Activated CD4-positive, alpha-beta T cell treated with anti-CD3 and anti-CD28 coated beads, Interleukin-2, amount 50 U/mL, for 4 hours (primary cell): ENCODE measurements around the gene PDS5A.
"Not testable (repeated sequence)": the region's sequence is repeated elsewhere in the genome, so short reads cannot be mapped to it uniquely, and the experiment has no call there.

Experiments
- DNase-seq, 2 experiments: peaks; one replicate each; pipeline ENCODE4 v3.0.0-alpha.2; 2020

Gene PDS5A

DNA sequence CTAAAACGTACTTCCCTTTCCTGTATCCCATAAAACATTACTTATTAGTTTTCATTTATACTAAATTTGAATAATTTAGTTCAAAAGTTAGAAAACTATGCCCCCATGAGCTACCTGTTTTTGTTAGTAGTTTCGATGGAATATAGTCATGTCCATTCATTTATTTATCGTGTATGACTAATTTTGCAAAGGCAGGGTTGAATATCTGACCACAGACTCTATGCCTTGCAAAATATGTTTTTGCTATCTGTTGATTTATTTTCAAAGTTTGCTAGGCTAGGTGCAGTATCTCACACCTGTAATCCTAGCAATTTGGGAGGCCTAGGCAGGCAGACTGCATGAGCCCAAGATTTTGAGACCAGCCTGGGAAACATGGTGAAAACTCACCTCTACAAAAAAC, 78.4 kb downstream of the PDS5A start:
- no peak for DNase-seq

DNA sequence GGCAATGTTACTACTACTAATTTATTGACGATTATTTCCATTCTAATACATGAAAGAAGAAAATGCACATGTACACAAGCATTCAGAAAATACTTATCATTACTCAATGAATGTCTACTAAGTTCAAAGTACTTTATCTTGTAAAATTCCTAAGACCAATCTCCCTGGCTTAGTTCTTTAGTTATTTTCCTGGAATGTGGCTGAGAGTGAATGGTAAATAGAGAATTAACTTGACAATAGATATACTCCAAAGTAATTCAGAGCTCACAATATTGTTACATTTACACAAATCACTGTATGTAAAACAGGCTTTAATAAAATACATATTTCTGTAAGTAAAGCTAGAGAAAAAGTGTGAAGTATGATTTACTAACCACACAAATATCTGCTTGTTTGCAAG, 79.7 kb downstream of the PDS5A start:
- DNase-seq = no peak

DNA sequence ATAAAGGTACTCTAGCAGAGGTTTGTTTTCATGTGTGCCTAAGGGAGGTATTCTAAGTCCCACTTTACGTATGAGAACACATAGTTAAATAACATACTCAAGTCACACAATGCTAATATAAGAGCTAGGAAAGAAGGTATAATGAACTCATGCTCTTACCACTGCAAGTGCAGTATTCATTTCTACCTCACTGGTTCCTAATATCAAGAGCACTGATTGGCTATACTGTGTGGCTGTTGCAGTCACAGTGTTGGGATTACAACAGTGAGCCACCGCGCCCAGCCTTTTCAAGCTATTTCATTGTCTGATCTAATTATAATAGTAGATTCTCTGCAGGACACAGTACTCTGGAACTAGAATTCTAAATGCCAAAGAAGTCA, 84.0 kb downstream of the PDS5A start:
- DNase-seq = no peak

DNA sequence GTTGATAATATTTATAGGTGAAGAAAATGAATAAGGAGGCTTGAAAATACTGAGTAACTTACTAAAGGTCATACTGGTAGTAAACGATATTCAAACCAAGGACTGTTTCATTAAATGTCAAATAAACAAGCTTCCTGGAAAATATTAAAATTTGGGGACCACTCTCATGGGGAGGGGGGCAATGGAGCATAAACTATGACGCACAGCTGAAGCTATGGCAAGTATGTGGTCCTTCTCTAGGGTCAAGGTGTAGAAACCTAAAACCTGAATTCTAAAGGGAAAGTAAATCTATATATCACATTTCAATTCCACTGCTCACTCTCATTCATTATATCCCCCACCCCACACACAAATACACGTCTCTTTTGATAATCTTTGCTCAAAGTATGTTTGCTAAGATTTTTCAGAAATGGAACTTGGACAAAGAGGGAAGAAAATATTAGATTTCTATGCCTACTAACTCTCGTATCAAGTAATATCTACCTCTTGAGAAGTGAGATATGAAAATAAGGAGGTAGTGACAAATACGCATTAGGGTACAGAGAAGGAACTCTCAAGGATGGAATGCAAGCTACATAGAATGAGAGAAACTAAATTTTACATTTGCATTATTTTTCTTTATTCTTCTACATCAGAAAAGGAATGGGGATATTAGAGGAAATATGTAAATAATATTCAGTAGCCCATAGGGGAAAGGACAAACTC, 84.6 kb downstream of the PDS5A start:
- no peak for DNase-seq

DNA sequence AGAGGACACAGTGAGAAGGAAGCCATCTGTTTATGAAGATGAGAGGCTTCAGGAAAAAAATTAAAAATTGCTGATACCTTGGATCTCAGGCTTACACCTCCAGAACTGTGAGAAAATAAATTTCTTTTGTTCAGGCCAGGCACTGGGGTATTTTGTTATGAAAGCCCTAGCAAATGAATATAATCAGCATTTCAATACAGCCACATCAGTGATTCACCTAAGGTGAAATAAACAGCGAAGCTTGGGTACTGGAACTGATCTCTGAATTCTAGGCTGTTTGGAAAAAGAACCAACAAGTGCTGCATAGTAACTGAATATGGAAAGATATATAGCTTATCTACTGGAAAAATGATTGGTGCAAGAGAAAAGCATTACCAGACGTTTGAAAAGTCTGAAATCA, 88.5 kb downstream of the PDS5A start:
- no peak for DNase-seq

DNA sequence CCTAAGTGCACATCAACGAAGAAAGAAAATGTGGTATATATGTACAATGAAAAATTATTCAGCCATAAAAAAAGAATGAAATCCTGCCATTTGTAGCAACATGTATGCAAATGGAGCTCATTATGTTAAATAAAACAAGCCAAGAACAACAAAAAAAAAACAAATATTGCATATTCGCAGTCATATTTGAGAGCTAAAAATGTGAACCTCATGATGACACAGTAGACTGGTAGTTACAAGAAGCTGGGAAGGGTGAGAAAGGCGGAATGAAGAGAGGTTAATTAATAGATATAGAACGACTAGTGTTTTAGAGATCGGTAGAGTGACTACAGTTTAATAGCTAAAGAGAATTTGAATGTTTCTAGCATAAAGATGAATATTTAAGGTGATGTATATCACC, 89.2 kb downstream of the PDS5A start:
- DNase-seq = no peak

DNA sequence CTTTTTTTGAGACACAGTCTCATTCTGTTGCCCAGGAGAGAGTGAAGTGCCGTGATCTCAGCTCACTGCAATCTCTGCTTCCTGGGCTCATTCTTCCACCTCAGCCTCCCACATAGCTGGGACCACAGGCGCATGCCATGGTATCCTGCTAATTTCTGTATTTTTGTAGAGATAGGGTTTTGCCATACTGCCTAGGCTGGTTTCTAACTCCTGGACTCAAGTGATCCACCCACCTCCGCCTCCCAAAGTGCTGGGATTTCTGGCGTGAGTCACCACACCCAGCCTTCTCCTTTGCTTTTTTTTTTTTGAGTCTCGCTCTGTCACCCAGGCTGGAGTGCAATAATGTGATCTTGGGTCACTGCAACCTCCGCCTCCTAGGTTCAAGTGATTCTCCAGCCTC, 94.1 kb downstream of the PDS5A start:
- DNase-seq = no peak

DNA sequence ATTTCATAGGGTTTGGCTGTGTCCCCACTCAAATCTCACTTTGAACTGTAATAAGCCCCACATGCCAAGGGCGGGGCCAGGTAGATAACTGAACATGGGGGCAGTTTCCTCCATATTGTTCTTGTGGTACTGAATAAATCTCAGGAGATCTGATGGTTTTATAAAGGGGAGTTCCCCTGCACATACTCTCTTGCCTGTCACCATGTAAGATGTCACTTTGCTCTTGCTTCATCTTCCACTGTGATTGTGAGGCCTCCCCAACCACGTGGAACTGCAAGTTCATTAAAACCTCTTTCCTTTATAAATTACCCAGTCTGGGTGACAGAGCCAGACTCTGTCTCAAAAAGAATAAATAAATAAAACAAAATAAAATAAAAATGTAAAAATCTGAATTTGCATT, 95.9 kb downstream of the PDS5A start:
- no peak for DNase-seq

DNA sequence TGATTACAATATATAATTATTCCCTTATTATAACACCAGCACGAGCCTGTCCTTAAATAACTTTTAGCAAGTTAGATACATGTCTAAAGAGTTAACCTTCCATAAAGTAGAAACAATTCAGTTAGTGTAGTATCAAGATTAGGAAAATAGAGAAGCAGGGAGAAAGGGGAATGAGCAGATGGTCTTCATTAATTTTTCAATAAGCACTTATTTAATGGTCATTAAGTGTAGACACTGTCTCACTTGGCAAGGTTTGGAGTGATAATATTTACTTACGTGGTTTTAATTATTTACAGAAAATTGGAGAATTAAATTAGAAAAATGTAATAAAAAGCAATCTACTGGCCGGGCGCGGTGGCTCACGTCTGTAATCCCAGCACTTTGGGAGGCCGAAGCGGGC, 99.7 kb downstream of the PDS5A start:
- no peak for DNase-seq

DNA sequence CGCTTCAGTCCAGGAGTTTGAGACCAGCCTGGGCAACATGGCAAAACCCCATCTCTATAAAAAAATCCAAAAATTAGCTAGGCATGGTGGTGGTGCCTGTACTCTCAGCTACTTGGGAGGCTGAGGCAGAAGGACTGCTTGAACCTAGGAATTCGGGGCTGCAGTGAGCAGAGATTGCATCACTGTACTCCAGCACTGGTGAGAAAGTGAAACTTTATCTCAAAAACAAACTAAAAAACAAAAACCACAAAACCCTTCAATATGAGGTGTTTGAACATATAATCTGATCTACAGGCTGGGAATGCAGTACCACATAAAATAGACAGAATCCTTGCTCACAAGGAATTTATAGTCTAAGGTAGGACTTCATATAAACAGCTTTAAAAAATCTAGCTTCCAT, 103.9 kb downstream of the PDS5A start:
- no peak for DNase-seq

DNA sequence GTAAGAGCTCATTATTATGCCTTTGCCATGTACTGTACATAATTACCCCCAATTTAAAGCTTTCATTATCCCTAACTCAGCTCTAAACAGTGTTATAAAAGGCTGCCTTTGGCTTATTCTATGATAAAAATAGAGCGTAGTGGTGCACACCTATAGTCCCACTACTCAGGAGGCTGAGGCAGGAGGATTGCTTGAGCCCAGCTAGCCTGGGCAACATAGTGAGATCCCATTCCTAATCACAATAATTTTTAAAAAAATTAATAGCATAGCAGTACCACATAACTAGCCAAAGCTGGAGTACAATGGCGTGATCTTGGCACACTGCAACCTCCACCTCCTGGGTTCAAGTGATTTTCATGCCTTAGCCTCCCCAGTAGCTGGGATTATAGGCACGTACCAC, 112.4 kb downstream of the PDS5A start:
- no peak for DNase-seq

DNA sequence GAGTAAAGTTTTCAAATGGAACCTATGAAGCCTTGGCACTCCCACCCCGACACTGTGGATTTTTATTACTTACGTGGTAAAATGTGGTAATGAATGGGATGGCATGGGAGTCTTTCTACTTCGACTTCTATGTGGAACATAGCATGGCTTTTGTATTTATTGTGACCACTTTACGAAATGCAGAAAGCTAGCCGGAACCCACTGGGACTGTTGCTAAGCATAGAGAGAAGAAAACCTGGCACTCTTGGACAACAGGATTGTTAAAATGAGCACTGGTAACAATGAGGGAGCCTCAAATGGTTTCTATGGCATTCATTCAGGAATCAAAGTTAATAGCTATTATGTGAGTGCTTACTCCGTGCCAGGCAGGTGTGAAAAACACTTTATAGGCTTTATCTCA, 113.3 kb downstream of the PDS5A start:
- no peak for DNase-seq

DNA sequence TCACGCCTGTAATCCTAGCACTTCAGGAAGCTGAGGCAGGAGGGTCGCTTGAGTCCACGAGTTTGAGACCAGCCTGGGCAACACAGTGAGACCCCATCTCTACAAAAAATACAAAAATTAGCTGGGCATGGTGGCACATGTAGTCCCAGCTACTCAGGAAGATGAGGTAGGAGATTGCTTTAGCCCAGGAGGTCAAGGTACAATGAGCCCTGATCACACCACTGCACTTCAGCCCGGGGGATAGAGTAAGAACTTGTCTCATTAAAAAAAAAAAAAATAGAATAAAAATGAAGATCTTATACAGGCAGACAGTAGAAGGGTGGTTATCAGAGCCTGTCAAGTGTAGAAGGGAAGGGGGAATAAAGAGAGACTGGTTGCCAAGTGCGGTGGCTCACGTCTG, 116.9 kb downstream of the PDS5A start:
- DNase-seq = no peak

DNA sequence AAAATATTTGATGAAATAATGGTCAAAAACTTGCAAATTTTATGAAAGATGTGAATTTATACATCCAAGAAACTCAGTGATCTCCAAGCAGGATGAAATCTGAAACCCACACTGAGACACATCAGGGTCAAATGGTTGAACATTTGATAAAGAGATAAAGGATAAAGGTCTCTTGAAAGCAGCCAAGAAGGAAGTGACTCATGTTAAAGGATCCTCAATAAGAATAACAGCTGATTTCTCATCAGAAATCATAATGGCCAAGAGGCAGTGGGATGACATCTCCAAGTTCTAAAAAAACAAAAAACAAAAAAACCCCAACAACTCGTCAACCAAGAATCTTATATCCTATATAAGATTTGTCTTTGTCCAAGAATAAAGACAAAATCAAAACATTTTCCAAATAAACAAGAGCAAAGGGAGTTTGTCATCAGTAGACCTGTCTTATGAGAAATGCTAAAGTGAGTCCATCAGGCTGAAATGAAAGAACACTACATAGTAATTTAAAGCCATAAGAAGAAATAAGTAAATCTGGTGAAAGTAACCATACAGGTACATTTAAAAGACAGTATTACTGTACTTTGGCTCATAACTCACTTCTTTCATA, 121.7 kb downstream of the PDS5A start:
- no peak for DNase-seq

DNA sequence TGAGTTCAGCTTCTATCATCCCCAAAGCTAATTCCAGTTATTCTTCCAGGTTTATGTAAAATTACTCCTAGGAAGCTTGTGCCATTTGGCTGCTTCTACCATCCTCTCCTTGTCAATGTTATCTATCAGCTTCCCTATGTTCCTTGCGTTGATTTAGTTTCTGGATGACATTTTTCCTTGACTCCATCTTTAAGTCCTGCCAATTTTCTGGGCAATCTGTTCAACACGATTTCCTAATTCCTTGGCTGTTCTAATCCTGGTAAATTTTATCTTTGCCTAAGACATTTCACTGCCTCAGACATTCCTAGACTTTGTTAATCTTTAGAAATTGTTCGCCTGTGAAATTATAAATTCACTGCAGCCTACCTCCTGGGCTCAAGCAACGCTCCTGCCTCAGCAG, 125.1 kb downstream of the PDS5A start:
- no peak for DNase-seq

DNA sequence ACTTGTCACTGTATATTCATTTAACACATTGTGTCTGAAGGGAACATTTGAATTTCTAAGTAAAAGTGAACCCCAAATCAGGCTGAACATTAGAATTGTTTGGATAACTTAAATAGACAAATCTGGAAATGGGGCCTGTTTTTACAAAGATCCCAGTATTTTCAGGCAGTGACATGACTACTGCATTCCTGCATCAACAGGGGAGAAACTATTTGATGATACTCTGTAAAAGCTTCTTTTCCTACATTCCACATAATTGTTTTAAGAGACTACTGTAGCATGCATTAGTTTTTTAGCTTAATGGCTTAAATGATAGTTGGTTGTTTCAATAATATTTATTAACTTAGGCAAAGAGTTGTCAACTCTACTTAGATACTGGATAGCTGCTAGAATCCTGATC, 127.0 kb downstream of the PDS5A start:
- no peak for DNase-seq

DNA sequence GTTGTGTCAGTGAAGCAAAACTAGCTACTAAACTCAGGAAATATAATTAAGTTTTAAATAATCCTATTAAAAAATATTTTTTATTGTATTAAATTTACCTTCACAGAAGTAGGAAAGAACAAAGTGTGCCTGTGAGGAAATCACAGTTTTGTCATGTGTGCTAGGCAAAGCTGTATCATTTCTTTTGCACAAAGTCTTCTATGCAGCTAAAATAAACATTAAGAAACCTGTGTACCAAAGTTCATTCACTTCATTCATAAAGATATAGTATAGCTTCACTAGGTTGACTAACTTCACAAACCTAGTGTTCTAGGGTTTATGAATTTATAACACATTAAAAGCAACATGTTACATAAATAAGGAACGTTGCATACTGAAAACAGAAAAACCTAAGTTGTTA, 131.0 kb downstream of the PDS5A start:
- DNase-seq = no peak

DNA sequence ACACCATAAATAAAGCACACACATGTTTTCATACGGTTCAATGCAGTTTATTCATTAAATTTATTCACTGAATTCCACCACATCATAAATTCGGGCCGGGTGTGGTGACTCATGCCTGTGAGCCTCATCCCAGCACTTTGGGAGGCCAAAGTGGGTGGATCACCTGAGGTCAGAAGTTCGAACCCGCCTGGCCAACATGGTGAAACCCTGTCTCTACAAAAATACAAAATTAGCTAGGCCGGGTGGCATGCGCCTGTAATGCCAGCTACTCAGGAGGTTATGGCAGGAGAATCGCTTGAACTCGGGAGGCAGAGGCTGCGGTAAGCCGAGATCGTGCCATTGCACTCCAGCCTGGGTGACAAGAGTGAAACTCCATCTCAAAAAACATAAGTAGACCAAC, 131.6 kb downstream of the PDS5A start:
- no peak for DNase-seq

DNA sequence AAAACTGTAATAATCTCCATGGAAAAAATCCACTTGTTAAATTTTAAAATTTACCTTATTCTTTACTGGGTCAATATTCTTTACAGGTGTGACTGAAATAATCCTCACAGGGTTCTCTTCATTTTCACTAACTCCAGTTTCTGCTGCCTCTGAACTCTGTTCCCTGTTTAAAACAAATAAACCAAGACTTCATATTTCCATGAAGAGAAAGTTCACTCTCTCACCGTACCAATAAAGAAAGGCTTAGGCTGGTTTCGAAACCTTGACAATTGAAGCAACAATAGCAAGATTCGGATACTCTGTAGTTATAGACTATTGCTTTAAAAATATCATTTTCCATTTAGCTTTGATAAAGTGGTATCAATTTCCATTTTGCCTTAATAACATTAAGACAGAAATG, 135.8 kb downstream of the PDS5A start:
- no peak for DNase-seq

DNA sequence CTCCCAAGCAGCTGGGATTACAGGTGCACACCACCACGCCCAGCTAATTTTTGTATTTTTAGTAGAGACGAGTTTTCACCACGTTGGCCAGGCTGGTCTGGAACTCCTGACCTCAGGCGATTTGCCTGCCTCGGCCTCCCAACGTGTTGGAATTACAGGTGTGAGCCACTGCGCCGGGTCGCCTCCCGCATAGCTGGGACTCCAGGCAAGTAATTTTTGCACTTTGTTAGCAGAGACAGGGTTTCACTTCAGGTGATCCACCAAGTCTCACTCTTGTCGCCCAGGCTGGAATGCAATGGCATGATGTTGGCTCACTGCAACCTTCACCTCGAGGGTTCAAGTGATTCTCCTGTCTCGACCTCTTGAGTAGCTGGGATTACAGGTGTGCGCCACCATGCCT, 137.2 kb downstream of the PDS5A start:
- not testable (repeated sequence) for DNase-seq

DNA sequence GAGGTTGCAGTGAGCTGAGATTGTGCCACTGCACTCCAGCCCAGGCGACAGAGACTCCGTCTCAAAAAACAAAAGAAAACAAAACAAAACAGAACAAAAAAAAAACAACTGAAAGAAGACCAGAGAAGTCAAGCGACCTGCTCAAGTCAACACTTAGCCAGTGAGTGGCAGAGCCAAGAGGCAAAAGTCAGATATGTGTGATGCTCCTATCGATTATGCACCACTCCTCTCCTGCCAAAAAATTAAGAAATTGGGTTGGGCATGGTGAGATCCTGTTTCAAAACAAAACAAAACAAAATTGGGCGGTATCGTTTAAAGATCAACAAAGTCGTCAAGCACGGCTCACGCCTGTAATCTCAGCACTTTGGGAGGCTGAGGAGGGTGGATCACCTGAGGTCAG, 137.7 kb downstream of the PDS5A start:
- DNase-seq = no peak

DNA sequence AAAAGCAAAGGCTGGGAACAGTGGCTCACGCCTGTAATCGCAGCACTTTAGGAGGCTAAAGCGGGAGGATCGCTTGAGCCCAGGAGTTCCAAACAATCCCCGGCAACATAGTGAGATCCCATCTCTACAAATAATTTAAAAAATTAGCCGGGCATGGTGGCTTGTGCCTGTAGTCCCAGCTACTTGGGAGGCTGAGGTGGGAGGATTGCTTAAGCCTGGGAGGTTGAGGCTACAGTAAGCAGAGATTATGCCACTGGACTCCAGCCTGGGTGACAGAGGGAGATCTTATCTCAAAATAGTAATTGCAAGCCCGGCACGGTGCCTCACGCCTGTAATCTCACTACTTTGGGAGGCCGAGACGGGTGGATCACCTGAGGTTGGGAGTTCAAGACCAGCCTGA, 139.3 kb downstream of the PDS5A start:
- not testable (repeated sequence) for DNase-seq

DNA sequence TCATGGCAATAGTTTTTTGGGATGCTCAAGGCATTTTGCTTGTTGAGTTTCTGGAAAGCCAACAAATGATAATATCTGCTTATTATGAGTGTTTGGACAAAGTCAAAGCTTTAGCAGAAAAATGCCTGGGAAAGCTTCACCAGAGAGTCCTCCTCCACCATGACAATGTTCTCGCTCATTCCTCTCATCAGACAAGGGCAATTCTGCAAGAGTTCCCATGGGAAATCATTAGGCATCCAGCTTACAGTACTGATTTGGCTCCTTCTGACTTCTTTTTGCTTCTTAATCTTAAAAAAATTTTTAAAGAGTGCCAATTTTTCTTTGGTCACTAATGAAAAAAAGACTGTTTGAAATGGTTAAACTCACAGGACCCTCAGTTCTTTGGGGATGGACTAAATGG, 143.4 kb downstream of the PDS5A start:
- DNase-seq = no peak

DNA sequence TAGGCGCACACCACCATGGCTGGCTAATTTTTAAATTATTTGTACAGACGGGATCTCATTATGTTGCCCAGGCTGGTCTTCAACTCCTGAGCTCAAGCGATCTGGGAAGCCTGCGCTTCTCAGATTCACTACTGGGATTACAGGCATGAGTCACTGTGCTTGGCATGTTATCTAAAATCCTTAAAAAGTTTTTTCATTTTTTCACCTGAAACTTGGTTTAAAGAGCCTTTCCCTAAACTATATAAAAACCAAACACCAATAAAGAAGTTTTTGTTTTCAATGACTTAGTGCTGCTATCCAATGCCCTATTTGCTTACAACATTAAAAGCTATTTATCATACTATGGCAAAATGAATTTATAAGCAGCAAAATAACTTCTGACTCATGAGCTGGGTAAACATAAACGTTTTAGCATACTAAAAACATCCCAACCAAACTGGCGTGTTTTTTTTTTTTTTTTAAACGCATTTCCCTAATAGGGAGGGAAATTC, 151.9 kb downstream of the PDS5A start:
- DNase-seq = no peak

DNA sequence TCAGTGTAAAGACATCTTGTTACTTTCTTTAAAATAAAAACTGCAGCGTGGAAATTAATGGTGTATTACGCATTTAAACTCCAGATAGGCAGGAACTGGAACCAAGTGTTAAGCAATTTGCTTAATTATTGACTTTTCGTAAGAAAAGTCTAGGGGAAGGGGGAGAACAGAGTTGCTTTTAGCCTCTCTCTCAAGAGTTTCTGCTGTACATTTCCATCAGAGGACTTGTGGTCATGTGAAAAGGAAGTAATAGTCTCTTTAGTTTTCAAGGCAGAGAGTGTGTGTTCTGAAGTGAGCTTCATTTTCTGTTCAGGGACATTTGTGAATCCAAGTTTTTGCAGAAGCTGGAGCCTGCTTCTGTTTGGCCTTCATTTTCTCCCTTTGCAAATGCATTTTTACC, 152.6 kb downstream of the PDS5A start:
- no peak for DNase-seq
